Erythroblast (primary cell): ENCODE measurements around the gene ALDH1A1.

Source experiments
- DNase-seq, 2 experiments: peaks; one replicate each; lab custom pipeline; 2025; lab: John Stamatoyannopoulos, UW
- GATA1 ChIP-seq: IDR thresholded peaks from 2 replicates; pipeline ENCODE4 v1.6.1; 2011; ENCODE audit warnings: low read depth, mild to moderate bottlenecking, control low read depth, low read length, moderate library complexity
- POLR2A ChIP-seq: IDR thresholded peaks from 2 replicates; pipeline ENCODE4 v1.6.1; 2011; ENCODE audit warnings: mild to moderate bottlenecking, low read length

Gene ALDH1A1

GRCh38 chr9:72984226-72984947 lies 31.5 kb upstream of the ALDH1A1 start:
- TF ChIP-seq POLR2A, result no peak
- no peak for TF ChIP-seq GATA1
- DNase-seq, result no peak

DNA sequence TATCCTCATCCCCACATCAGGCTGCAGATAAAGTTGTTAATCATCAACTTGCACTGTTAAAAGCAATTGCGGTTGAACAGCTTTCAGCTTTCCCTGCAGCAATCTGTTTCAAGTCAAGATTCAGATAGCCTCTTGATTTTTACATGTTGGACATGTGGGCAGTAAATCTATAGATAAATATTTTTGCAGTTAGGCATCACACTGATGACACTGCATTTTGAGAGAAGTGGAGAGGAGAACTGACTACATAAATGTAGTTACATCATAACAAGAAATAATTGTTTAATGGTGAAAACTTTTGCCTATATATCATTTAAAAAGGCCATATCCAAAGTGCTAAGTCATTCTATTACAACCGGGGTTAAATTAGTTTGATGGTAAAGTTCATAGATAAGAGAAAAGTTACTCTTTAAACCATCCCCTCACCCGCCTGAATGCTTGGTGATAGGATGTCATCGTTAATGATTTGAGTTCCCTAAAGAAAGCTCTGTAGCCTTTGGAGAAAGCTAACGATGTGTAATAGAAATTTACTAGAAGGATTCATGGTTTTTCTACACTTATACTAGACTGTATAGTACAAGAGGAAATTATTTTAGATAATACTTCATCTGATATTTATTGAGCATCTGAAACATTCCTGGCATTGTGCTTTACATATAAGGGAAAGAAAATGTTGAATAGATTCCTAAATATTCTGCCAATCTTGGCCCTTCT lies 30.8 kb upstream of the ALDH1A1 start:
- DNase-seq, result peak in 1 of 2 experiments; percentile 10

GRCh38 chr9:72983056-72983455 lies 30.2 kb upstream of the ALDH1A1 start:
- TF ChIP-seq POLR2A, result no peak
- TF ChIP-seq GATA1, result no peak
- DNase-seq, result no peak

More for the DNA sequence above, 30.8 kb upstream of the ALDH1A1 start:
- TF ChIP-seq GATA1 (no peak), POLR2A (no peak)

- TF ChIP-seq GATA1 (no peak), POLR2A (no peak)
- no peak for DNase-seq
Observed at GRCh38 chr9:72982146-72982799, 29.4 kb upstream of the ALDH1A1 start.

DNA sequence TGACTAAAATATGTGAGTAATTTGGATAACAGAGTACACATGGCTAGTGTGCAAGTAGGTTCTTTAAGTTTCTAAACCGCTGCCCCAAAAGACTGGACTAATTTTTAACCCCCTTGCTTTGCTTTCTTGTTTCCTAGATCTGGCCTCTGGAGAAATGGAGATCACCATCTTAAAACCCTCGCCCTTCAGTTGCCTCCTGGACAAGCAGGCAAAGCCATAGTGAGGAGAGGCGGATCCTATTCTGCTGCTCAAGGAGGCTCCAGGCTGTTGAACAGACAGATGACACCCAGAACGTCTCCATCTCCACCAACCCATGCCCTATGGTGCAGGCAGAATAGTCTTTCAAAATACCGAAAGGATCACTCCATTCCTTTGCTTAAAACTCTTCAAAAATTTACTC lies 28.6 kb upstream of the ALDH1A1 start:
- no peak for DNase-seq
- no peak for TF ChIP-seq GATA1
- TF ChIP-seq POLR2A, result no peak

- TF ChIP-seq POLR2A (no peak), GATA1 (no peak)
- no peak for DNase-seq
Observed at GRCh38 chr9:72980600-72981265, 27.9 kb upstream of the ALDH1A1 start.

DNA sequence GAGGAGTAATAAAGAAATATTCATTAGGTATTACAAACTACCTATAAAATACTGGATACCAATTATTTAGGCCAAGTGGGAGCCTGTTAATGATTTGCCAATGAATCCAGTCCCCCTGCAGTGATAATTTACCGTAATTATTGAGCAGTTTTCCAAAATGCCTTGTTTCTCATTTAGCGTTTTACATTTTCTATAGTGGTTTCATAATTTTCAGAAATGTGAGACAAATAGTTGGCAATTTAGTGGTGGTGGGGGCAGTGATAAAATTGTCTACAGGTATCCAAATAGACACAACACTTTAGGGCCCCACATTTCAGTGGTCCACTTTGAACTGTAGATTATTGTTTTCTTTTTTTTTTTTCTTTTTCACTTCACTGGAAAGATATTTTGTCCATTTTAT lies 27.3 kb upstream of the ALDH1A1 start:
- no peak for TF ChIP-seq POLR2A
- no peak for TF ChIP-seq GATA1
- no peak for DNase-seq

DNA sequence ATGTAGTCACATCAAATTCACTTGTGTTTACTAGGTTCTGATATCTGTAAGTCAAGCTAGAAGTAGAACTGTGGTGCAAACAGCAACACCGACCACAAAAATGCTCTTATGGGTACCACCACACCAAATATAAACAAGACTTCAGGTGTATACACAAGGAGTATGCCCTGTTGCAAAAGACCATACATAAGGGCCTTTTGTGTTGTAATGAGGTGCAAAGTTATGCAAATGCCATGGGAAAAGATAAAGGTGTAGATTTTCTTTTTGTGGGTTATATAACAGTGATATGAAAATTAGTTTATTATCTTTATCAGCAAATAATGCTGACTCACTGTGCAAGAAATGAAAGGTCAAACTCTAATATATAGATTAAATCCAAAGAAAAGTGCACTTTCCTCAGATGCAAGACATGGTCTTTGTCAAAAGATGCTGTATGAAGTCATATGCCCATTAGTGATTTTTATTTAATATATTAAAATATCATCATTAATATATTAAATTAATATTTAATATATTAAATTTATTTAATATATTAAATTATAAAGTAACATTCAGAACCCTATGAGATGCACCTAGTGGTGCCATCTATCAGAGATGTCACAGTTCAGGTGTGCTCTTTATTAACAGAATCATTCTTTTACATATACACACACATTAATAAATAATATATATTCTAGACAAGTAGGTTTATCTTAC lies 26.7 kb upstream of the ALDH1A1 start:
- DNase-seq, result no peak
- no peak for TF ChIP-seq GATA1
- TF ChIP-seq POLR2A, result no peak

DNA sequence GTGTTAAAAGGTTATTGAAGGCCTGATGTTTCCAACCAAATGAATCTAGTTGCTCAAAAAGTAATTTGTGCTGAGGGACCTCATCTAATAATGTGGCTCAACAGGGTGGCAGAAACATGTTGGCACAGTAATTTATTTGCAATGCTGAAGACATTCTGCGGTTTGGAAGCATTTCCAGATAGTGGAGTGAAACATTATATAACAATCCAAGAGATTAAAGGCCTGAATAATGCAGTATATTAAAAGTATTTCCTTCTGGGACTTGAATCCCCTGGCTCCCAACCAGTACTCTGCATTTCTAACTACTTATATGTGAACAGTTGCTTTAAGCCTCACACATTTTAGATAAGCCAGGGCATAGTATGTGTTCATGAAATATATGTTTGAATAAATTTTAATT lies 25.9 kb upstream of the ALDH1A1 start:
- no peak for TF ChIP-seq POLR2A
- DNase-seq, result no peak

- no peak for TF ChIP-seq POLR2A
- no peak for TF ChIP-seq GATA1
- DNase-seq, result no peak
Observed at GRCh38 chr9:72977670-72978069, 24.8 kb upstream of the ALDH1A1 start.

DNA sequence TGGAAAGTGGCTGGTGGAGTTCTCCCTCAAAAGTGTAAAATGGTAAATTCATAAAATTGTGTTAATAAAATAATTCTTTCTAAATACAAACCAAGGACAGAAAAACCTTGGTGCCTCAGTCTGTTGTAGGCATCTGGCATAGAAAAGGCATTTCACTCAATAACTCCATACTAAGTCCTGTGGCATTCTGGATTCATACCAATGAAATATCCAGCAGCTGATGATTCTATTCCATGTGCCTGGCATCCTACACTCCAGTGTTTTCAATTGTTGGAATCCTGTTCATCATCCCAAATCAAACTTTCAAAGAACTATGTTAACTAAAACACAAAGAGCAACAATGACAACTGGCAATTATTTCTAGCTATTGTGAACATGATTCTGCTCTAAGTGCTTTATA lies 21.6 kb upstream of the ALDH1A1 start:
- DNase-seq, result no peak

GRCh38 chr9:72972636-72973035 lies 19.8 kb upstream of the ALDH1A1 start:
- DNase-seq, result no peak
- TF ChIP-seq POLR2A (no peak), GATA1 (no peak)

More for the DNA sequence above, 21.6 kb upstream of the ALDH1A1 start:
- TF ChIP-seq POLR2A (no peak), GATA1 (no peak)

GRCh38 chr9:72971411-72971810 lies 18.6 kb upstream of the ALDH1A1 start:
- TF ChIP-seq POLR2A, result no peak
- no peak for TF ChIP-seq GATA1
- no peak for DNase-seq

DNA sequence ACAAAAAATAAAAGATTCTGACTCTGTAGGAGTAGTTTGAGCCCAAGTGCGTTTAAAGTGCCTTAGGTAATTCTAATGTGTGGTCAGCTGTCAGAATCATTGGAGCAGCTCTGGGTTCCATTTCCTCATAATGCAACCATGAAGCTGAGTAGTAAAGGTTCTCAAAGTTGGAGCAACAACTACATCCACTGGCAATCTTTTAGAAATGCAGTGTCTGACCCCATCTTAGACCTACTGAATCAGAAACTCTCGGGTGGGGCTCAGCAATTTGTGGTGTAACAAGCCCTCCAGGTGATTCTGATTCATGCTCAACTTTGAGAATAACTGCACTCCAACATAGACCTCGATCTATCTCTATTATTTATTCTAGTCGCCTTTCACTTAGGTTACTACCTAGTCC lies 7.6 kb upstream of the ALDH1A1 start:
- no peak for DNase-seq
- TF ChIP-seq POLR2A (no peak), GATA1 (no peak)
